GM19240 (cell line): ENCODE measurements around the gene MNX1.

Experiments
- DNase-seq: peaks from one replicate; pipeline ENCODE4 v3.0.0; 2011; ENCODE audit warnings: low spot score; ENCODE audit not compliant: insufficient read length

MNX1 gene

GRCh38 chr7:157010588-157011332 is at the start of gene MNX1:
Gene MNX1 (minus strand): TSS chr7:157010663. CDS start chr7:157010350, 313 bp downstream.
- DNase-seq, result peak; percentile 94

GRCh38 chr7:157059534-157059933 is 49.1 kb upstream of the MNX1 start:
- DNase-seq, result no peak

GRCh38 chr7:157058701-157059100 is 48.2 kb upstream of the MNX1 start:
- DNase-seq, result no peak

- no peak for DNase-seq
Measured at GRCh38 chr7:157058068-157058467, 47.6 kb upstream of the MNX1 start.

- DNase-seq, result no peak
Measured at GRCh38 chr7:157056957-157057902, 46.8 kb upstream of the MNX1 start.

- no peak for DNase-seq
Measured at GRCh38 chr7:157056246-157056645, 45.8 kb upstream of the MNX1 start.

- DNase-seq, result no peak
Measured at GRCh38 chr7:157054927-157055326, 44.5 kb upstream of the MNX1 start.

- DNase-seq, result no peak
Measured at GRCh38 chr7:157053118-157053517, 42.7 kb upstream of the MNX1 start.

GRCh38 chr7:157047148-157047547 is 36.7 kb upstream of the MNX1 start:
- DNase-seq, result no peak

- DNase-seq, result no peak
Measured at GRCh38 chr7:157046681-157047080, 36.2 kb upstream of the MNX1 start.

- no peak for DNase-seq
Measured at GRCh38 chr7:157044943-157045660, 34.6 kb upstream of the MNX1 start.

- DNase-seq, result no peak
Measured at GRCh38 chr7:157044147-157044687, 33.8 kb upstream of the MNX1 start.

GRCh38 chr7:157043745-157044144 is 33.3 kb upstream of the MNX1 start:
- no peak for DNase-seq

GRCh38 chr7:157041514-157042277 is 31.2 kb upstream of the MNX1 start:
- DNase-seq, result no peak

- DNase-seq, result no peak
Measured at GRCh38 chr7:157041004-157041403, 30.5 kb upstream of the MNX1 start.

GRCh38 chr7:157037635-157038034 is 27.2 kb upstream of the MNX1 start:
- no peak for DNase-seq

- no peak for DNase-seq
Measured at GRCh38 chr7:157037028-157037427, 26.6 kb upstream of the MNX1 start.

- DNase-seq, result no peak
Measured at GRCh38 chr7:157035979-157036378, 25.5 kb upstream of the MNX1 start.

GRCh38 chr7:157035302-157035701 is 24.8 kb upstream of the MNX1 start:
- DNase-seq, result no peak
